ENCODE measurements around the gene MYOZ2. TPM values are rescaled to one million over a fixed set of nuclear protein-coding genes. Genes with fewer than 3 reads are reported as not detected.

Gene MYOZ2
- total and polyA plus RNA-seq, 2 donors (not counting 3 experiments of a cell fraction or from before 2014, with no cell fraction given) = 0.11 to 0.13 TPM

- no peak for DNase-seq (ENCODE audit: low read depth, low spot score)
- no peaks in the 10 kb centered on the region for H3K9me1 ChIP-seq (replicated peaks; ENCODE audit: control insufficient read depth, extremely low read depth, insufficient read depth, low read length)
- peak overlapping the region; percentile 94 for H3K4me2 ChIP-seq (ENCODE audit: insufficient read depth, low read length)
- no peaks in the 10 kb centered on the region for H3K79me2 ChIP-seq (ENCODE audit: control insufficient read depth, insufficient read depth, low read length)
- intact Hi-C loops (cut with micrococcal nuclease) (no loop called here), dilution Hi-C loops (cut with MboI; ENCODE audit: extremely low pct_ligation_motif_present, low sequenced_read_pairs) (no loop called here)
- H3K27ac ChIP-seq (ENCODE audit: insufficient read depth, low read depth, low read length) = peak overlapping the region; percentile 75
- ChIA-PET CTCF (no interaction called here), POLR2A (no interaction called here)
- TF ChIP-seq JUN (IDR thresholded peaks at IDR 0.05; ENCODE audit: borderline replicate concordance, insufficient read depth, insufficient read length, low read depth) (no peak), POLR2A (IDR thresholded peaks at IDR 0.05; ENCODE audit: low read depth, low read length) (no peak), POLR2AphosphoS5 (IDR thresholded peaks at IDR 0.05; ENCODE audit: insufficient read depth, low read depth, low read length) (no peak), EZH2 (IDR thresholded peaks at IDR 0.05; ENCODE audit: borderline replicate concordance, low read depth, low read length, severe bottlenecking) (no peak), FOS (IDR thresholded peaks at IDR 0.05; ENCODE audit: borderline replicate concordance, insufficient read depth, low read length) (no peak), GATA2 (IDR thresholded peaks at IDR 0.05; ENCODE audit: insufficient read depth, insufficient read length, low read depth, low read length) (no peak), MYC (IDR thresholded peaks at IDR 0.05; ENCODE audit: low read depth, low read length) (no peak)
- TF ChIP-seq, protein P1, sequence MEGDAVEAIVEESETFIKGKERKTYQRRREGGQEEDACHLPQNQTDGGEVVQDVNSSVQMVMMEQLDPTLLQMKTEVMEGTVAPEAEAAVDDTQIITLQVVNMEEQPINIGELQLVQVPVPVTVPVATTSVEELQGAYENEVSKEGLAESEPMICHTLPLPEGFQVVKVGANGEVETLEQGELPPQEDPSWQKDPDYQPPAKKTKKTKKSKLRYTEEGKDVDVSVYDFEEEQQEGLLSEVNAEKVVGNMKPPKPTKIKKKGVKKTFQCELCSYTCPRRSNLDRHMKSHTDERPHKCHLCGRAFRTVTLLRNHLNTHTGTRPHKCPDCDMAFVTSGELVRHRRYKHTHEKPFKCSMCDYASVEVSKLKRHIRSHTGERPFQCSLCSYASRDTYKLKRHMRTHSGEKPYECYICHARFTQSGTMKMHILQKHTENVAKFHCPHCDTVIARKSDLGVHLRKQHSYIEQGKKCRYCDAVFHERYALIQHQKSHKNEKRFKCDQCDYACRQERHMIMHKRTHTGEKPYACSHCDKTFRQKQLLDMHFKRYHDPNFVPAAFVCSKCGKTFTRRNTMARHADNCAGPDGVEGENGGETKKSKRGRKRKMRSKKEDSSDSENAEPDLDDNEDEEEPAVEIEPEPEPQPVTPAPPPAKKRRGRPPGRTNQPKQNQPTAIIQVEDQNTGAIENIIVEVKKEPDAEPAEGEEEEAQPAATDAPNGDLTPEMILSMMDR (IDR thresholded peaks at IDR 0.05; ENCODE audit: extremely low read depth in 1 of 2, insufficient read depth in 1 of 2, low read depth in 1 of 2, low read length in 2 of 2) = no peak
- TF ChIP-seq, protein P2, sequence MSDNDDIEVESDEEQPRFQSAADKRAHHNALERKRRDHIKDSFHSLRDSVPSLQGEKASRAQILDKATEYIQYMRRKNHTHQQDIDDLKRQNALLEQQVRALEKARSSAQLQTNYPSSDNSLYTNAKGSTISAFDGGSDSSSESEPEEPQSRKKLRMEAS (IDR thresholded peaks at IDR 0.05; ENCODE audit: insufficient read depth, insufficient read length) = no peak
- no TSS peak for BruUV-seq (replicated peaks)
- no peaks in the 10 kb centered on the region for H4K20me1 ChIP-seq (replicated peaks; ENCODE audit: control insufficient read depth, extremely low read depth, insufficient read depth, low read length)
- no peaks in the 10 kb centered on the region for H3K36me3 ChIP-seq (ENCODE audit: control insufficient read depth in 2 of 2, extremely low read depth in 1 of 2, insufficient read depth in 2 of 2, low read length in 2 of 2)
- peak overlapping the region; percentile 31 for H3K9ac ChIP-seq (replicated peaks; ENCODE audit: extremely low read depth, insufficient read depth, low read length)
- no peaks in the 10 kb centered on the region for H3K27me3 ChIP-seq (ENCODE audit: control insufficient read depth in 2 of 2, insufficient read depth in 2 of 2, low read length in 2 of 2)
- no peak for FAIRE-seq
- no peaks in the 10 kb centered on the region for H3K9me3 ChIP-seq (replicated peaks; ENCODE audit: control insufficient read depth, insufficient read depth, low read length)
- peaks cover 53% of the 10 kb centered on the region for H3K4me1 ChIP-seq (ENCODE audit: control insufficient read depth, extremely low read depth, insufficient read depth, low read length)
- no peak overlapping the region for H3K4me3 ChIP-seq (replicated peaks in 1 of 3; ENCODE audit: insufficient read depth in 1 of 3, low read depth in 1 of 3, low read length in 3 of 3)
- H2AFZ ChIP-seq (ENCODE audit: low read depth, low read length) = no peak overlapping the region
Measured at GRCh38 chr4:119205690-119206089, 70.1 kb downstream of the MYOZ2 start.

All from endothelial cell of umbilical vein (primary cell).